ENCODE data around the gene CTNND2. TPM values are rescaled to one million over a fixed set of nuclear protein-coding genes. Genes with fewer than 3 reads are reported as not detected.

CTNND2 gene
- total RNA-seq, 1 experiment from 2014 or later: 7.0 TPM

- Histone ChIP-seq H2AK5ac (ENCODE audit: insufficient read length, low read length) (no peak overlapping the region), H3K9me3 (ENCODE audit: control insufficient read depth, low read depth, low read length) (no peaks in the 10 kb centered on the region), H3K56ac (ENCODE audit: insufficient read length, low read depth, low read length) (no peak overlapping the region), H3K14ac (ENCODE audit: insufficient read depth, low read length) (no peak overlapping the region), H4K8ac (replicated peaks; ENCODE audit: insufficient read length, low read depth, low read length) (no peak overlapping the region), H3K23ac (ENCODE audit: insufficient read length, low read depth, low read length) (no peak overlapping the region), H3K4me2 (ENCODE audit: insufficient read depth, insufficient read length, low read length) (no peak overlapping the region), H2BK20ac (ENCODE audit: low read depth, low read length, poor library complexity, severe bottlenecking) (no peak overlapping the region), H3K79me1 (ENCODE audit: insufficient read depth, low read depth, low read length, poor library complexity, severe bottlenecking) (no peaks in the 10 kb centered on the region), H2BK5ac (ENCODE audit: insufficient read length, low read length) (no peak overlapping the region), H3K27ac (ENCODE audit: insufficient read length, low read depth, low read length) (no peak overlapping the region), H3K4ac (ENCODE audit: low read depth, low read length) (no peak overlapping the region), H2BK120ac (ENCODE audit: low read depth, low read length, poor library complexity, severe bottlenecking) (no peak overlapping the region), H4K91ac (ENCODE audit: insufficient read length, low read depth, low read length) (no peak overlapping the region), H3K23me2 (ENCODE audit: insufficient read length, low read depth, low read length, poor library complexity, severe bottlenecking) (no peaks in the 10 kb centered on the region), H4K20me1 (ENCODE audit: control insufficient read depth, insufficient read depth, insufficient read length) (no peaks in the 10 kb centered on the region), H3T11ph (ENCODE audit: low read length) (no peak overlapping the region), H4K5ac (ENCODE audit: insufficient read length, low read depth, low read length) (no peak overlapping the region), H3K9ac (ENCODE audit: extremely low read depth, insufficient read length, low read length) (no peak overlapping the region), H3K27me3 (ENCODE audit: insufficient read depth, low read length) (no peaks in the 10 kb centered on the region), H2BK15ac (ENCODE audit: low read depth, low read length) (no peak overlapping the region), H3K79me2 (ENCODE audit: insufficient read depth, low read length) (no peaks in the 10 kb centered on the region), H3K4me1 (ENCODE audit: insufficient read depth, low read length) (0 out of 2 replicates have a peak, but pooled peaks cover 3% of the 10 kb centered on the region), H2BK12ac (ENCODE audit: insufficient read length, low read depth, low read length) (no peak overlapping the region), H3K18ac (ENCODE audit: insufficient read length, low read depth, low read length) (no peak overlapping the region), H2AFZ (ENCODE audit: low read length) (no peak overlapping the region)
- no peaks in the 10 kb centered on the region; the same call in 1 of the 2 replicates for H3K27me3 Mint-ChIP-seq (ENCODE audit: low read depth)
- no peak for TF ChIP-seq CTCF (conservative IDR thresholded peaks at IDR 0.05)
- no peak overlapping the region for H3K27ac Mint-ChIP-seq
- no peak for DNase-seq
- WGBS (ENCODE audit: extremely low coverage, insufficient read length, low lambda C conversion rate): no CpG with 5 or more reads among the region's 3 CpGs
- no peaks in the 10 kb centered on the region for H3K9me3 Mint-ChIP-seq
- peaks cover 13 to 22% of the 10 kb centered on the region in 2 experiments for H3K4me1 Mint-ChIP-seq
- no peak overlapping the region for H3K4me3 Mint-ChIP-seq
- 0 out of 7 replicates have a peak, but pooled peaks cover 0 to 1% (median 0%) of the 10 kb centered on the region in 3 experiments for H3K36me3 Mint-ChIP-seq (ENCODE audit: insufficient read depth in 1 of 3, low read depth in 3 of 3)
Measured at GRCh38 chr5:11809407-11809806, 94.8 kb downstream of the CTNND2 start.
